ENCODE results near the gene HIRA.

The HIRA gene

DNA sequence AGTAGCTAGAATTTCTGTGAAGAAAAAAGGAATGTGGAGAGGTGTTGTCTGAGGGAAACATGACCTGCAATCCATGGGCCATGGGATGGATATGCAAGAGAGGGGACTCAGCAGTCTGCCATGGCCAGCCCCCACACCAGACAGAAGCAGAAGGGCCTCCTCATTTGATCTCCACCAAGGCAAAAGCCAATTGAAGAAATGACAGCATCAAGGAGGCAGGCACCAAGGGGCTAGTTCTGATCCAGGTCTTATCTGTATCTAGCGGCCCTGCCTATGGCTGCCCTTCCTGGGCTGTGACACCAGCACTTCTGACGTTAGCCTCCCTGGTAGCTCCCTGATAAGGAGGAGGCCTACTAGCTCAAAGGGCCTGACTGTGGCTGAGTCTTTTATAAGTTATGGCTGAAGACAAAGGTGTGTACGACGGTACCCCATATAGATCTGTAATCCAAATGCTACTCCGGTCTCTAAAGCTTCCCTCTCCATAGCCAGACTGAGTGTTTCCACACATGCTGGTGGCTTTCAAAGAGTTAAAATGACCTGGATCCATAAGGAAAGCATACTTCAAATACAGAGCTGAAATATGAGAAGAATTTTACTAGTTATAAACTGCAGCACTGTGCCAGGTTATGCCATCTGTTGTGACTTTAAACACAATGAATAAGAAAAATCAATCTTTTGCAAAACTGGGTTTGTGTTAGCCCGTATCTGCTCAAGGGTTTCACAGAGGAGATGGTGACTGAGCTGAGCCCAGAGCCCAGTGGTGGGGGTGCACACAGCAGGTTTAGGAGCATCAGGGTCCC lies 34.4 kb downstream of the HIRA start:
- H3K27me3 ChIP-seq (ENCODE audit: insufficient read depth, low read length, poor library complexity), result no peaks in the 10 kb centered on the region
- H3K9me3 ChIP-seq (ENCODE audit: insufficient read depth, low read length, severe bottlenecking), result no peaks in the 10 kb centered on the region
- no peak for DNase-seq
- no peaks in the 10 kb centered on the region for H3K79me2 ChIP-seq (ENCODE audit: insufficient read depth, low read length)
- H3K4me1 ChIP-seq (ENCODE audit: insufficient read depth, low read length), result no peaks in the 10 kb centered on the region
- no peak overlapping the region for H3K4me3 ChIP-seq (ENCODE audit: low read depth in 1 of 2, low read length in 2 of 2)
- no peak overlapping the region for H2AFZ ChIP-seq (ENCODE audit: low read depth, low read length)
- no peak for ATAC-seq (ENCODE audit: insufficient read depth, low read depth)
- H4K20me1 ChIP-seq (ENCODE audit: insufficient read depth, low read length), result no peaks in the 10 kb centered on the region; the same call in 1 of the 2 replicates
- TF ChIP-seq EZH2 (IDR thresholded peaks at IDR 0.05; ENCODE audit: borderline replicate concordance, low read depth, low read length, severe bottlenecking), result no peak
- TF ChIP-seq, protein P1, sequence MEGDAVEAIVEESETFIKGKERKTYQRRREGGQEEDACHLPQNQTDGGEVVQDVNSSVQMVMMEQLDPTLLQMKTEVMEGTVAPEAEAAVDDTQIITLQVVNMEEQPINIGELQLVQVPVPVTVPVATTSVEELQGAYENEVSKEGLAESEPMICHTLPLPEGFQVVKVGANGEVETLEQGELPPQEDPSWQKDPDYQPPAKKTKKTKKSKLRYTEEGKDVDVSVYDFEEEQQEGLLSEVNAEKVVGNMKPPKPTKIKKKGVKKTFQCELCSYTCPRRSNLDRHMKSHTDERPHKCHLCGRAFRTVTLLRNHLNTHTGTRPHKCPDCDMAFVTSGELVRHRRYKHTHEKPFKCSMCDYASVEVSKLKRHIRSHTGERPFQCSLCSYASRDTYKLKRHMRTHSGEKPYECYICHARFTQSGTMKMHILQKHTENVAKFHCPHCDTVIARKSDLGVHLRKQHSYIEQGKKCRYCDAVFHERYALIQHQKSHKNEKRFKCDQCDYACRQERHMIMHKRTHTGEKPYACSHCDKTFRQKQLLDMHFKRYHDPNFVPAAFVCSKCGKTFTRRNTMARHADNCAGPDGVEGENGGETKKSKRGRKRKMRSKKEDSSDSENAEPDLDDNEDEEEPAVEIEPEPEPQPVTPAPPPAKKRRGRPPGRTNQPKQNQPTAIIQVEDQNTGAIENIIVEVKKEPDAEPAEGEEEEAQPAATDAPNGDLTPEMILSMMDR (IDR thresholded peaks at IDR 0.05; ENCODE audit: borderline replicate concordance, extremely low read depth, low read length, poor library complexity, severe bottlenecking), result no peak
- no peak overlapping the region for H3K9ac ChIP-seq (ENCODE audit: low read depth, low read length)
- H3K4me2 ChIP-seq (ENCODE audit: insufficient read depth, low read length), result no peak overlapping the region
- H3K36me3 ChIP-seq (ENCODE audit: insufficient read depth, low read length), result peaks cover 91% of the 10 kb centered on the region
- 0 out of 2 replicates have a peak overlapping the region, but pooled peaks have one; percentile 1 for H3K27ac ChIP-seq (ENCODE audit: low read length)

DNA sequence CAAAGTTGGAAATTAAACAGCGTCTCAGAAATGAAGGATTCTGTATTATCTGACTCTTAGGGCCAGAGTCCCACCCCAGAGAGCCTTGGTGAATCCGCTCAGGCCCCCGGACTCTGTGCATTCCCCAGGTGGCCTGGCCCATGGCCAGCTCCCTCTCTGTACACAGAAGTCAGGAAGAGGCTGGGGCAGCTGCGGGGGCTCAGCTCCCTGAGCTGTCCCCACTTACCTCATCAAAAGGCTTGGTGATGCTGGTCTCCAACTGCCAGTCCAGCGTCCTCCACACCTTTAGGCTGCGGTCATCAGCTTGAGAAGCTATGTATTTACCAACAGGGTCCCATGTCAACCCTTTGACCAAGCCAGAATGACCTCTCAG lies 35.0 kb downstream of the HIRA start:
- Histone ChIP-seq H3K4me2 (ENCODE audit: insufficient read depth, low read length) (no peak overlapping the region), H3K9ac (ENCODE audit: low read depth, low read length) (no peak overlapping the region), H4K20me1 (ENCODE audit: insufficient read depth, low read length) (no peaks in the 10 kb centered on the region; the same call in 1 of the 2 replicates), H3K4me1 (ENCODE audit: insufficient read depth, low read length) (no peaks in the 10 kb centered on the region), H2AFZ (ENCODE audit: low read depth, low read length) (no peak overlapping the region), H3K79me2 (ENCODE audit: insufficient read depth, low read length) (no peaks in the 10 kb centered on the region), H3K9me3 (ENCODE audit: insufficient read depth, low read length, severe bottlenecking) (no peaks in the 10 kb centered on the region), H3K27ac (ENCODE audit: low read length) (0 out of 2 replicates have a peak overlapping the region, but pooled peaks have one; percentile 1), H3K4me3 (ENCODE audit: low read depth in 1 of 2, low read length in 2 of 2) (no peak overlapping the region), H3K27me3 (ENCODE audit: insufficient read depth, low read length, poor library complexity) (no peaks in the 10 kb centered on the region), H3K36me3 (ENCODE audit: insufficient read depth, low read length) (peaks cover 91% of the 10 kb centered on the region)
- ATAC-seq (ENCODE audit: insufficient read depth, low read depth), result no peak
- TF ChIP-seq, protein P1 (IDR thresholded peaks at IDR 0.05; ENCODE audit: borderline replicate concordance, extremely low read depth, low read length, poor library complexity, severe bottlenecking), result no peak
- TF ChIP-seq EZH2 (IDR thresholded peaks at IDR 0.05; ENCODE audit: borderline replicate concordance, low read depth, low read length, severe bottlenecking), result no peak
- DNase-seq, result no peak

DNA sequence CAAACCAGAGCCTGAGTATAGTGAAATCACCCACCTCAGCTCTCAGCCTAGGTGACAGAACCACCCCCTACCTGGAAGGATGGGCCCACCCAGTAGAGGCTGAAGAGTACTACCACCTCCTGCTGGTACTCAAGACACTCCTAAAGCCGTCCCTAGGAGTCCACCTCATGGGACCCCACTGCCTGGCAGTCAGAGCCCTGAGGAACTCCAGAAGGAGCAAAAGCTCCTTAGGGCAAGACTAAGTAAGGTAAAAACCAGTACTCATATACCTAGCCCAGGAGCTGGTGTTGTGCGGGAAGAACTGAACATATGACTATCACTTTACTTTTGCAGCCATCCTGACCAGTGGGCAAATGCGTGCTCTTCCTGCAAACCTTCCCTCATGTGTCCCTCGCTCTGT lies 36.3 kb downstream of the HIRA start:
- no peaks in the 10 kb centered on the region for H3K4me1 ChIP-seq (ENCODE audit: insufficient read depth, low read length)
- H2AFZ ChIP-seq (ENCODE audit: low read depth, low read length), result no peak overlapping the region
- no peaks in the 10 kb centered on the region for H3K9me3 ChIP-seq (ENCODE audit: insufficient read depth, low read length, severe bottlenecking)
- ATAC-seq (ENCODE audit: insufficient read depth, low read depth) (no peak), DNase-seq (no peak)
- H3K9ac ChIP-seq (ENCODE audit: low read depth, low read length), result no peak overlapping the region
- peaks cover 89% of the 10 kb centered on the region for H3K36me3 ChIP-seq (ENCODE audit: insufficient read depth, low read length)
- TF ChIP-seq EZH2 (IDR thresholded peaks at IDR 0.05; ENCODE audit: borderline replicate concordance, low read depth, low read length, severe bottlenecking), result no peak
- TF ChIP-seq, protein P1 (IDR thresholded peaks at IDR 0.05; ENCODE audit: borderline replicate concordance, extremely low read depth, low read length, poor library complexity, severe bottlenecking), result peak; percentile 3
- H3K4me3 ChIP-seq (ENCODE audit: low read depth in 1 of 2, low read length in 2 of 2), result no peak overlapping the region
- H3K27ac ChIP-seq (ENCODE audit: low read length), result no peak overlapping the region
- H4K20me1 ChIP-seq (ENCODE audit: insufficient read depth, low read length), result no peaks in the 10 kb centered on the region
- no peaks in the 10 kb centered on the region for H3K79me2 ChIP-seq (ENCODE audit: insufficient read depth, low read length)
- H3K27me3 ChIP-seq (ENCODE audit: insufficient read depth, low read length, poor library complexity), result no peaks in the 10 kb centered on the region
- no peak overlapping the region for H3K4me2 ChIP-seq (ENCODE audit: insufficient read depth, low read length)

All from DND-41 (cell line).